ENCODE data around the gene AGFG1.

Gene AGFG1

DNA sequence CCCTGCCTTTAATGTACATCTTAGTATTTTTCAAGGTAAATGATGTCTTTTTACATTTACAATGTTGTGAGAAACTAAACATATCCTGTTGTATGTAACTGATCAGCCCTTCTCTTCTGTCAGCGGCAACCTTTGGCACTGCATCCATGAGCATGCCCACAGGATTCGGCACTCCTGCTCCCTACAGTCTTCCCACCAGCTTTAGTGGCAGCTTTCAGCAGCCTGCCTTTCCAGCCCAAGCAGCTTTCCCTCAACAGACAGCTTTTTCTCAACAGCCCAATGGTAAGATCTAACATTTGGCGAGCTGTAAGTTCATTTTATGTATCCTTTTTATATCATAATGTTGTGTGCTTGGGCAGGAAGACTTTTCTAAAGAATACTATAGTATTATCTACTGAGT, 79.9 kb downstream of the AGFG1 start:
- H3K27me3 ChIP-seq (replicated peaks): no peaks in the 10 kb centered on the region
- TF ChIP-seq CTCF (IDR thresholded peaks at IDR 0.05; ENCODE audit: low read depth, low read length, missing control alignments): no peak
- peaks cover 21% of the 10 kb centered on the region for H3K36me3 ChIP-seq (replicated peaks)
- no peak overlapping the region for H3K4me3 ChIP-seq (ENCODE audit: low read depth, low read length)
- DNase-seq: no peak
- in situ Hi-C loops (cut with HindIII; ENCODE audit: low pct_ligation_motif_present, low sequenced_read_pairs): no loop called here
- H3K27ac ChIP-seq: no peak overlapping the region

DNA sequence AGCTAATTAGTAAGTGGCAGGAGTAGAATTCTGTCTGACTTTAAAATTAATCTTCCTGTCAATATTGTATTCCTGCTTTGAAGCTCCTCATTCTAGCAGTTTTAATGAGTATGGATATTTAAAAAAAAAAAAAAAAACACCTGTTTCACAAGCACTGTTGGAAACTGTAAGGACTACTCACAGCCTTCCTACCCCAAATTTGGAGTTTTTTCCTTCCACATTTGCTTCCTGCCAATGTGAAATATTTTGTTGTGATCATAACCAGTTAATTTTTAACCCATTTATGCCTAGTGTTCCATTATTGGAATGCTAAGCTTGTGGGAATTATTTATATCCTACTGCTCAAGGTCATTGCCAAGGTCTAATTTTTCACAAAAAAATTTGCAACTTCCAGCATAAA, 90.6 kb downstream of the AGFG1 start:
- DNase-seq: no peak
- H3K27ac ChIP-seq: no peak overlapping the region
- in situ Hi-C loops (cut with HindIII; ENCODE audit: low pct_ligation_motif_present, low sequenced_read_pairs): no loop called here

DNA sequence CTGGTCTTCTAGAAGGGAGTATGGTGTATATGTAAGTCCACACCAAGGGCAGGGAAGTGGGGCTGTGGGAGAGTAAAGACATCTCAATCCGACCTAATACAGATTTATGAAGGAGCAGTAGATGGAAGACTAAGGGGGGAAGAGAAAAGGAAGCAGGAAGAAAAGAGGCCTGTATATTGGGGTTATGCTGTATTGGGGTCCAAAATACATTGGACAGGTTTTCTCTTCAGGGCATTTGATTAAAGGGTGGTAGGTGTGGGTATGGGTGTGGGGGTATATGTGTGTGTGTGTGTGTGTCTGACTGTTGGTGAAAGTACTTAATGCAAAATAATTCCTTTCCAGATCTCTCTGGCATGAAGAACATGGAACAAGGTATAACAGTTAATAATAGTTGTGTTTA, 93.1 kb downstream of the AGFG1 start:
- DNase-seq: no peak
- Histone ChIP-seq H3K4me3 (ENCODE audit: low read depth, low read length) (no peak overlapping the region), H3K36me3 (replicated peaks) (no peaks in the 10 kb centered on the region), H3K27ac (no peak overlapping the region), H3K27me3 (replicated peaks) (no peaks in the 10 kb centered on the region)
- TF ChIP-seq CTCF (IDR thresholded peaks at IDR 0.05; ENCODE audit: low read depth, low read length, missing control alignments): no peak
- in situ Hi-C loops (cut with HindIII; ENCODE audit: low pct_ligation_motif_present, low sequenced_read_pairs): no loop called here

More for the DNA sequence above, 90.6 kb downstream of the AGFG1 start:
- Histone ChIP-seq H3K27me3 (replicated peaks) (no peaks in the 10 kb centered on the region), H3K36me3 (replicated peaks) (no peaks in the 10 kb centered on the region), H3K4me3 (ENCODE audit: low read depth, low read length) (no peak overlapping the region)
- TF ChIP-seq CTCF (IDR thresholded peaks at IDR 0.05; ENCODE audit: low read depth, low read length, missing control alignments): no peak

DNA sequence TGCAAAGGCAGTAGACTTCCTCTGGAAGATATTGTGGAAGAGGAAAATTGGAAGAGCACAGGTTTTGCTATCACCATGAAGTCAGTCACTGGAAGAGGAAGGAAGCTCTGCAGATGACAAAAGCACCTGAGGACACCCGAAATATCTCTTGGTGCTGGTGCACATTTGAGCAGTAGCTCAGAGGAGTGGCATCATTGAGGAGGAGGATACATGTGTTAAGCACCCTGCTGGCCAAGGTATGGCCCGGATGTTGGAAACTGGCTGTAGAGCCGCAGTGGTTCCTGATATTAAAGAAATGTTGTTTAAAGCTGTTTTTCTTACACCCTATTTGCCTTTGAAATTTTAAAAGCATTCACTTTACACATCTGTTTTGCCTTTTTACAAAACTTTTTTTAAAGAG, 94.1 kb downstream of the AGFG1 start:
- Histone ChIP-seq H3K27ac (no peak overlapping the region), H3K4me3 (ENCODE audit: low read depth, low read length) (no peak overlapping the region), H3K36me3 (replicated peaks) (no peaks in the 10 kb centered on the region), H3K27me3 (replicated peaks) (no peaks in the 10 kb centered on the region)
- no peak for TF ChIP-seq CTCF (IDR thresholded peaks at IDR 0.05; ENCODE audit: low read depth, low read length, missing control alignments)
- in situ Hi-C loops (cut with HindIII; ENCODE audit: low pct_ligation_motif_present, low sequenced_read_pairs): no loop called here
- DNase-seq: no peak

- no peaks in the 10 kb centered on the region for H3K36me3 ChIP-seq (replicated peaks)
- DNase-seq: no peak
- no peak overlapping the region for H3K27ac ChIP-seq
- H3K27me3 ChIP-seq (replicated peaks): no peaks in the 10 kb centered on the region
- in situ Hi-C loops (cut with HindIII; ENCODE audit: low pct_ligation_motif_present, low sequenced_read_pairs): no loop called here
- H3K4me3 ChIP-seq (ENCODE audit: low read depth, low read length): no peak overlapping the region
- no peak for TF ChIP-seq CTCF (IDR thresholded peaks at IDR 0.05; ENCODE audit: low read depth, low read length, missing control alignments)
Observed at GRCh38 chr2:227568852-227569169, 96.9 kb downstream of the AGFG1 start.

GRCh38 chr2:227570615-227571014, 98.7 kb downstream of the AGFG1 start:
- in situ Hi-C loops (cut with HindIII; ENCODE audit: low pct_ligation_motif_present, low sequenced_read_pairs): no loop called here
- no peak for TF ChIP-seq CTCF (IDR thresholded peaks at IDR 0.05; ENCODE audit: low read depth, low read length, missing control alignments)
- Histone ChIP-seq H3K27ac (no peak overlapping the region), H3K27me3 (replicated peaks) (no peaks in the 10 kb centered on the region), H3K4me3 (ENCODE audit: low read depth, low read length) (no peak overlapping the region), H3K36me3 (replicated peaks) (no peaks in the 10 kb centered on the region)
- no peak for DNase-seq

All from brain microvascular endothelial cell (primary cell).